GM06990 (cell line): Measurements from ENCODE around the gene LSM7.

Experiments
- DNase-seq: peaks from one replicate; pipeline ENCODE4 v3.0.0-alpha.2; 2011; ENCODE audit not compliant: insufficient read length; ENCODE audit errors: extremely low read depth
- H3K27me3 ChIP-seq: replicated peaks from 2 replicates; pipeline ENCODE4 v1.6.0; 2011; ENCODE audit warnings: low read length; ENCODE audit not compliant: control insufficient read depth, insufficient read depth
- H3K36me3 ChIP-seq: 2 replicates; pipeline ENCODE4 v1.5.1; 2011; ENCODE audit warnings: low read length; ENCODE audit not compliant: control insufficient read depth, insufficient read depth
- H3K4me3 ChIP-seq: replicated peaks from 2 replicates; pipeline ENCODE4 v1.5.1; 2011; ENCODE audit warnings: low read depth, mild to moderate bottlenecking, control low read depth, low read length
- CTCF ChIP-seq: IDR thresholded peaks from 2 replicates; pipeline ENCODE4 v1.5.1; 2011; ENCODE audit warnings: low read length, control low read depth, mild to moderate bottlenecking, inconsistent platforms; ENCODE audit not compliant: insufficient read depth, poor library complexity, severe bottlenecking

LSM7 gene

DNA sequence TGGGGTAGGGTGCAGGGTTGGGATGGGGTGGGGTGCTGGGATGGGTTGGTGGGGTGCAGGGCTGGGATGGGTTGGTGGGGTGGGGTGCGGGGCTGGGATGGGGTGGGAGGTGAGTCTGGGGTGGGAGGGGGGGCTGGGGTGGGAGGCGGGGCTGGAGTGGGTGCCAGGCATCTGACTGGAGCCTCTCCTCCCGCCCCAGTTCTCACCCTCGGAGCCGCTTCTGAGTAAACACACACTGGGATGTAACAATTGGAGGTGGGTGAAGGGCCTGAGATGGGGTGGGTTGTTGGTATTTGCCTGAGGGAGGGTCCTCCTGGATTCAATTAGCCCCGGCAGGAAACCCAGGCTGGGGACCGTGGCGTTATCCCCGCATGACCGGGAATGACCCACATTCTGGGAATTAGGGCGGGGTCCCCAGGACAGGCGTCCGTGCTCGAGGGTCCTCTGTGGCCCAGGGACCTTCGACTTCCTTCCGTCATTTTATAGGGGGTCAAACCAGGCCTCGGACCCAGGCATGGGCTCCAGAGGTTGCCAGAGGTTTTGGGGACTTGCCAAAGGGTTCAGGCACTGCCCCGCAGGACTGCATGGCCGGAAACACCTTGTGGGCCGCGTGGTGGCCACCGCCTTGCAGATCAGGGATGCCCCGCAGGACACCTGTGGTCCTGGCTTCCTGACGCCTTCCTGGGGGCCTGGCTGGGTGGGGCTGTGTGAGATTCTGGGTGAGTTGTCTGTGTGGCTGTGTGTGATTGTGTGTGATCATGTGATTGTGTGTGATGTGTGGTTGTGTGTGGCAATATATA lies 33.1 kb upstream of the LSM7 start:
- DNase-seq = no peak
- no peak for TF ChIP-seq CTCF
- H3K27me3 ChIP-seq = no peaks in the 10 kb centered on the region
- no peak overlapping the region for H3K4me3 ChIP-seq
- no peaks in the 10 kb centered on the region for H3K36me3 ChIP-seq

GRCh38 chr19:2360833-2361232 lies 32.4 kb upstream of the LSM7 start:
- no peak for TF ChIP-seq CTCF

DNA sequence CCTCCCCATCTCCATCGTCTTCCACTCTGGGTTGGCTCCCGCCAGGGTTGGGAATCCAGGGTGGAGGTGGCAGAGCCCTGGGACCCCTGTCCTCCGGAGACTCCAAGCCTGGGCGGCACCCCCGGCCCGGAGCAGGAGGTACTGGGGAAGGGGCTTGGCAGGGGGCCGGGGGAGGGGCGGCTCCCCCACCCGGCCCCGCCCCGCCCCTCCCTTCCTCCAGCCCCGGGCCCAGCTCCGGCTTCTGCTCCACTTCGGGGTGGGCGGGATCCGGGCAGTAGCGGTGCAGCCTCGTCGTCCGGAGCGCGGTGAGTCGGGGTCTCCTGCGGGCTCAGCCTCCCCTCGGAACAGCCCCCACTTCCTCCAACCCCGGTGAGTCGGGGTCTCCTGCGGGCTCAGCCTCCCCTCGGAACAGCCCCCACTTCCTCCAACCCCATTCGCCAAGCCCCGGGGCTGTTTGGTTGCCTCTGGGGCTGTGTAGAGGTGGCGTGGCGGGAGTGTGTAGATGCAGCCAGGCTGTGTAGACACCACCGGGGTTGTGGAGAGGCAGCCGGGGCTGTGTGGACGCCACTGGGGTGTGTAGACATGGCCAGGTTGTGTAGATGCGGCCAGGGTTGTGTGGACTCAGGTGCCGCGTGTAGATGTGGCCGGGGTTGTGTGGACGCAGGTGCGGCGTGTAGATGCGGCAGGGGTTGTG lies 31.8 kb upstream of the LSM7 start, which contains the start of gene TMPRSS9:
Gene TMPRSS9 (plus strand): TSS at position 274 of the 694 bp plus-strand sequence. CDS start 29,521 bp downstream, outside the sequence.
- no peaks in the 10 kb centered on the region for H3K27me3 ChIP-seq
- no peak for TF ChIP-seq CTCF
- no peak for DNase-seq
- no peaks in the 10 kb centered on the region for H3K36me3 ChIP-seq
- H3K4me3 ChIP-seq = no peak within 1 kb of the TSS

More at GRCh38 chr19:2360833-2361232, 32.4 kb upstream of the LSM7 start:
- Histone ChIP-seq H3K36me3 (no peaks in the 10 kb centered on the region), H3K27me3 (no peaks in the 10 kb centered on the region), H3K4me3 (no peak overlapping the region)
- DNase-seq = no peak

DNA sequence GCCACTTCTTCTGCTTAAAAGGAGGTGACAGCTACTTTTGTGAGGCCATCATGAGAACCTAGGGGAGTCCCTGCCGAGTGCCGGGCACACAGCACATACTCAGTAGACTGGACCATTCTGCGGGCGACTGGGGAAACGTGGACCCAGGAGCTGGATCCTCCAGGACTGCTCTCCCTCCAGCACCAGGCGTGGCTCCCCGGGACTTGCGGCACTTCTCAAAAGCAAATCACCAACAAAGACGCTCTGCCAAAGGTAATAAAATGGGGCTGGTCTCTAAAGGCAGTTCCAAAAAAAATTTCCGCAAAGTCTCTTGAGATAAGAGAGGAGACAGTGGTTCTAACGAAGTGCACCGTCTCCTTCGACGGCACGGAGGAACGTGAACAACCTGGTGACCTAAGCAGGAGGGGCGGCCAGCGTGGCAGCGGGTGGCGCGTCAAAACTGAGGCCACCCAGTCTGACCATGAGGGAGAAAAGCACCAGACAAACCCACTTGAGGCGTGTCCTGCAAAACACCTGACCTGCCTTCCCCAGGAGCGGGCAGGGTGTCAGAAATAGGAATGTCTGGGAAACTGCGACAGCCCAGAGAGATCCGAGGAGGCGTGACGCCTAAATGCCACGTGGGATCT lies 30.3 kb upstream of the LSM7 start:
- H3K4me3 ChIP-seq = no peak overlapping the region
- TF ChIP-seq CTCF = no peak
- peaks cover 1% of the 10 kb centered on the region; the same call in 1 of the 2 replicates for H3K36me3 ChIP-seq
- DNase-seq = no peak
- H3K27me3 ChIP-seq = no peaks in the 10 kb centered on the region

DNA sequence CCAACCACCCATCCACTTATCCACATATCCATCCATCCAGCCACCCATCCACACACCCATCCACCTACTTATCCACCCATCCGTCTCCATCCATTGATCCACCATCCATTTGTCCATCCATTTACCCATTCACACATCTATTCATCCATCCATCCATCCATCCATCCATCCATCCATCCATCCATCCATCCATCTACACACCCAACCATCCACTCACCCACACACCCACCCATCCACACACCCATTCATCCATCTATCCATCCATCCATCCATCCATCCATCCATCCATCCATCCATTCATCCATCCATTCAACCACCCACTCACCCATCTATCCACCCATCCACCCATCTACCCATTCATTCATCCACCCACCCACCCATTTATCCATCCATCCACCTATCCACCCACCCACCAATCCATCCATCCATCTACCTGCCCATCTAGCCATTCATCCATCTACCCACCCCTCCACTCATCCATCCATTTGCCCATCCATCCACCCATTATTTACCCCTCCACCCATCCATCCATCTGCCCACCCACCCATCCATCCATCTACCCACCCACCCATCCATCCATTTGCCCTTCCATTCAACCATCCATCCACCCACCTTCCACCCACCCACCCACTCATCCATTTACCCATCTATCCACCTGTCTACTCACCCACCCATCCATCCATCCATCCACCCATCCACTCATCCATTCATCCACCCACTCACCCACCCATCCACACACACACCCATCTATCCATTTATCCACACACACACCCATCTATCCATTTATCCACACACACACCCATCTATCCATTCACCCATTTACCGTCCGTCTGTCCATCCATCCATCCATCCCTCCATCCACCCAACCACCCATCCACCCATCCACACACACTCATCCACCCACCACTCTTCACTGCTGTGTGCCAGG lies 29.2 kb upstream of the LSM7 start:
- DNase-seq = no peak
- no peaks in the 10 kb centered on the region for H3K27me3 ChIP-seq
- no peak overlapping the region for H3K4me3 ChIP-seq
- no peak for TF ChIP-seq CTCF
- peaks cover 4% of the 10 kb centered on the region; the same call in 1 of the 2 replicates for H3K36me3 ChIP-seq
